Effector memory CD4-positive, alpha-beta T cell (primary cell): ENCODE data around the gene ROCK2.

Experiments
- DNase-seq, 3 donors: peaks; one replicate each; pipeline ENCODE4 v3.0.0-alpha.2; 2020
- H3K27ac ChIP-seq: 2 replicates; pipeline ENCODE4 v1.7.0; 2013; ENCODE audit warnings: mild to moderate bottlenecking, low read length, moderate library complexity; ENCODE audit not compliant: insufficient read depth, poor library complexity, severe bottlenecking
- H3K27me3 ChIP-seq: replicated peaks from 2 replicates; pipeline ENCODE4 v1.7.0; 2013; ENCODE audit warnings: mild to moderate bottlenecking, low read length; ENCODE audit not compliant: insufficient read depth, control insufficient read depth, poor library complexity, severe bottlenecking
- H3K36me3 ChIP-seq: 2 replicates; pipeline ENCODE4 v1.7.0; 2013; ENCODE audit warnings: mild to moderate bottlenecking, low read length, moderate library complexity; ENCODE audit not compliant: control insufficient read depth, insufficient read depth
- H3K4me1 ChIP-seq: 2 replicates; pipeline ENCODE4 v1.7.0; 2013; ENCODE audit warnings: low read length, mild to moderate bottlenecking; ENCODE audit not compliant: control insufficient read depth, insufficient read depth, poor library complexity, severe bottlenecking
- H3K4me3 ChIP-seq: 2 replicates; pipeline ENCODE4 v1.7.0; 2013; ENCODE audit warnings: low read length, low read depth, mild to moderate bottlenecking; ENCODE audit not compliant: insufficient read depth, poor library complexity, severe bottlenecking
- H3K9me3 ChIP-seq: 2 replicates; pipeline ENCODE4 v1.7.0; 2013; ENCODE audit warnings: mild to moderate bottlenecking, low read length, moderate library complexity; ENCODE audit not compliant: control insufficient read depth

Gene ROCK2

DNA sequence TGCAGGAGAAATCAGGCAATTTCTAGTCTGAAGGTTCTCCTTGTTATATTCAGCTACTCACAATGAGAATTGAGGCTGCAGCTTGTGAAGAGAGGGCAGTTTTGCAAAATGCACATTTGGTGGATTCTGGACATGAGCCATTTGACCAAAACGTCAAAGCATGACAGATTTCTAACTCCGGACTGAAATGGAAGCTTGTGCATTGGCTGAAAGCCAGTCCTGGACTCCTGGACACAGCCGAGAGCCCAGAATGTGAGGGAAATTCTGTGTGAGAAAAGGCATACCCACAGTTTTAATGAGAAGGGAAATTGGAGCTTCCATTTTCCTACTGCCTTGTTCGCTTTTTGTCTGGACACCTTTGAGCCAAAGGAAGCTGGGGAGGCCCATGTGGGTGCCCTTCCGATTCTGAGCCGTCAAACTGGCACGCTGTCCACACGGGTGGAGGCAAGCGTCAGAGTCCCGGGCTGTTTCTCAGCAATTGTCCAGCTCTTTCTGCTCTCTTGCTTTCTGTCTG, 23.7 kb upstream of the ROCK2 start:
- H3K4me1 ChIP-seq: no peaks in the 10 kb centered on the region
- no peaks in the 10 kb centered on the region for H3K27me3 ChIP-seq
- no peak overlapping the region for H3K27ac ChIP-seq
- H3K4me3 ChIP-seq: no peak overlapping the region
- H3K9me3 ChIP-seq: no peaks in the 10 kb centered on the region
- no peak for DNase-seq
- H3K36me3 ChIP-seq: no peaks in the 10 kb centered on the region

DNA sequence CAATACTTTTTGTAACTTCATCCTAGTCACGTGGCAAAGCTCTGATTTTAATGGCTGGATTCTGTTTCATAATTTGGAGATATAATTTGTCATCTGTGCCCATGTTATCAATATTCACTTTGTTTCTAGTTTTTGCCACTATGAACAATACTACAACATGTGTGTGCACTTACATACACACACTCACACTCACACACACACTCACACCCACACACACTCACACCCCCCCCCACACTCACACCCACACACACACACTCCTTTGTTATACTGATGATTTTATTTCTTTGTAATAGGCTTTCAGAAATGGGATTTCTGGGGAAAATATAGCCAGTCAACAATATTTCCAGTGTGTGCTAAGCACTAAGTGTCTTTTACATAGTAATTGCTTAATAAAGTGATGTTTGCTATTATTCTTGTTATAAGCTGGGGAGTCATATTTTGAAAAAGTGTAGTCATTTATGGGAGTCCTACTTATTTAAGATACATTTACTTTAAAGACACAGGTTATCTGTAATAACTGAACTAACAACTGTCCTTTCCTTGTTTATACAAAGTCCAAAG, 22.8 kb upstream of the ROCK2 start:
- H3K36me3 ChIP-seq: no peaks in the 10 kb centered on the region
- H3K4me3 ChIP-seq: no peak overlapping the region
- DNase-seq: no peak
- H3K27me3 ChIP-seq: no peaks in the 10 kb centered on the region
- no peaks in the 10 kb centered on the region for H3K4me1 ChIP-seq
- H3K27ac ChIP-seq: no peak overlapping the region
- H3K9me3 ChIP-seq: no peaks in the 10 kb centered on the region

DNA sequence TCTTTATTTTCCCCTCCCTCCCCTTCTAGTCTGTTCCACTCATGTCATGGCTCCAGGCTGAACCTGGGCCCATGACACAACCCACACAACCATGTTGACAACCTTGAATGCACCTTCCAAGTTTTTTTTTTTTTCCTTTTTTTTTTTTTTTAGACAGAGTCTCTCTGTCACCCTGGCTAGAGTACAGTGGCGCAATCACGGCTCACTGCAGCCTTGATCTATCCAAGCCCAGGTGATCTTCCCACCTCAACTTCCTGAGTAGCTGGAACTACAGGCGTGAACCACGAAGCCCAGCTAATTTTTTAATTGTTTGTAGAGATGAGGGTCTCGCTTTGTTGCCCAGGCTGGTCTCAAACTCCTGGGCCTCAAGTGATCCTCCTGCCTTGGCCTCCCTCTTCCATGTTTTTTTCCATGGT, 21.9 kb upstream of the ROCK2 start:
- H3K4me3 ChIP-seq: no peak overlapping the region
- no peak overlapping the region for H3K27ac ChIP-seq
- DNase-seq: no peak
- no peaks in the 10 kb centered on the region for H3K9me3 ChIP-seq
- H3K27me3 ChIP-seq: no peaks in the 10 kb centered on the region
- H3K36me3 ChIP-seq: no peaks in the 10 kb centered on the region
- no peaks in the 10 kb centered on the region for H3K4me1 ChIP-seq

DNA sequence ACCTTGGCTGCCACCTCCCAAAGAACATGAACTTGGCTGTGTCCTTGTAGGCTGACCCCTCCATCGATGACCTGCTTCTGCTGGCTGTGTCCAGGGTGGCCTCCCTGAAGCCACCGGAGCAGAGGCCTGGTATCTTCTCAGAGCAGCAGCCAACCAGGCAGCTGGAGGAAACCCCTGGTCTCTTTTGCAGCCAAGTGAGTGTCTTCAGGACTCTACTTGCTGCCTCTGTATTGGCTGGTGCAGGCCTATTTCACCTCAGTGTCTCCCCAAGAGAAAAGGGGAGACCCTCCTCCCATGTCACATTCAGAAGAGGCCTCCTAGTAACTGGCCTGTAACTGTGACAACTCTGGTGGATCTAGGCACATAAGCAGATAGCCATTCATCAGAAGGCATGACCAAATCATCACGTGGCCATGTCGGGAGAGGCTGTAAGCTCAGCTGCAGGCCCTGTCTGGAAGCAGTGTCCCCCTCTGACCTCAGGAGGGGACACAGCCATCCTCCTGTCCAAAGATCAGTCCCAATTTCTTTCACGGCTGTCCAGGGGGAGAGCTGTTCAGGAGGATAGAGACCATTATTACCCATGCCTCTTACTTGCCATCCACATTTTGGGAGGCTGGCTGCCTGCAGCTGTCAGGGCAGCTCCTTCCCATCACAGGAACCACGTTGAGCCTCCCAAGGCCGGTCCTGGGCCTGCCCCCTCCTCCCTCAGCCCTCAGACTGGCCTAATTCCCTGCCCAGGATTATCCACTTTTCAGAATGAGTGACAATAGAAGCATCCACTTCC, 20.9 kb upstream of the ROCK2 start:
- Histone ChIP-seq H3K27me3 (no peaks in the 10 kb centered on the region), H3K4me3 (no peak overlapping the region), H3K9me3 (no peaks in the 10 kb centered on the region), H3K36me3 (no peaks in the 10 kb centered on the region), H3K27ac (no peak overlapping the region), H3K4me1 (no peaks in the 10 kb centered on the region)
- no peak for DNase-seq

DNA sequence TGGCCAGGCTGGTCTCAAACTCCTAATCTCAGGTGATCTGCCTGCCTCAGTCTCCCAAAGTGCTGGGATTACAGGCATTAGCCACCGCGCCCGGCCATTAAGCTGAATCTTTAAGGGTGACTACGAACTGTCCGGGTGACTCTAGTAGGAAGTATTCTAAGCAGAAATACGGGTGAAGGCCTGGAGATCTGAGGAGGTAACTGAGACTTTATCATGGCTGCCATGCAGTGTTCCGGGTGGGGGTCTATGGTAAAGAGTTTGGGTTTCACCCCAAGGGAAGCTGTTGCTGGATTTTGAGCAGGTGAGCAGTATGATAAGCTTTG, 20.1 kb upstream of the ROCK2 start:
- H3K27me3 ChIP-seq: no peaks in the 10 kb centered on the region
- no peak overlapping the region for H3K27ac ChIP-seq
- DNase-seq: no peak
- no peak overlapping the region for H3K4me3 ChIP-seq
- no peaks in the 10 kb centered on the region for H3K36me3 ChIP-seq
- no peaks in the 10 kb centered on the region for H3K4me1 ChIP-seq
- no peaks in the 10 kb centered on the region for H3K9me3 ChIP-seq

DNA sequence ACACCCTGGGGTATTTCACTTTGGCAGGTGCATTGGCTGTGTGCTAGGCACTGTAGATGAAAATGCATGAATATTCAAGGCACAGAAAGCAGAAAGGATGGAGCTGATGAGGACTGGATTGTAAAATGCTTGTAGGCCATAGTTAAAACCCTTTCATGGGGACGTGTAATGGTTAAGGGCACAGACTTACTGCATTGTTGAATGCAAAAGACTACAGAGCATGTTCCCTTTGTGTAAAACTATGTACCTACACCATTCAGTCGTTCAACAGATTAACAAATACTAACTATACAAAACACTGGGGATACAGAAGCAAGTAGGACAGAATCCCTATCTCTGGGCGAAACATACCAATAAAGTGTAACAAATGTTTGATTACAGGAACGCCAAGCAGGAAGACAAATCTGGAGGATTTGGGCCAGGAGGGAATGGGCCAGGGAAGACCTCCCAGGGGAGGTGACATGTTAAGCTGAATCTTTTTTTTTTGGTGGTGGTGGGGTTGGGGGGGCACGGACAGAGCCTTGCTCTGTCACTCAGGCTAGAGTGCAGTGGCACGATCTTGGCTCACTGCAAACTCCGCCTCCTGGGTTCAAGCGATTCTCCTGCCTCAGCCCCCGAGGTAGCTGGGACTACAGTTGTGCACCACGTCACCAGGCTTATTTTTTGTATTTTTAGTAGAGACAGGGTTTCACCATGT, 19.6 kb upstream of the ROCK2 start:
- Histone ChIP-seq H3K4me3 (no peak overlapping the region), H3K27ac (no peak overlapping the region), H3K36me3 (no peaks in the 10 kb centered on the region), H3K4me1 (no peaks in the 10 kb centered on the region), H3K9me3 (no peaks in the 10 kb centered on the region), H3K27me3 (no peaks in the 10 kb centered on the region)
- DNase-seq: no peak

DNA sequence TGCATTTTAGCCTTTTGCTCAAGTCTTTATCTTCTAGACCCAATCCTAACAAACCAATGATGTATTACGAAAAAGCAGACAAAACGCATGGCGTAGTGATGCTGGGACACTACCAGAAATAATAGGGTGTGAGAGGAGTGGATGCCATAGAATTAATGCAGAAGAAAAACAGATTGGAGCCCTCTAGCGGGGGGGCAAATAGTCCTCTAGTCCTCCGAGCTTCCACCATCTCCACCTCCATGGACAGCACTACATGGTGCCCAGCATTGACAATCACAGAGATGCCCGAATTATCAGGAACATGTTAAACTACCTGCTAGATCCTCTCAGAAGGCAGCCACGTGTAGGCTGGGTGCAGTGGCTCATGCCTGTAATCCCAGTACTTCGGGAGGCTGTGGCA, 15.4 kb upstream of the ROCK2 start:
- Histone ChIP-seq H3K4me3 (no peak overlapping the region), H3K36me3 (no peaks in the 10 kb centered on the region), H3K27me3 (no peaks in the 10 kb centered on the region), H3K4me1 (no peaks in the 10 kb centered on the region), H3K27ac (no peak overlapping the region), H3K9me3 (no peaks in the 10 kb centered on the region)
- no peak for DNase-seq

DNA sequence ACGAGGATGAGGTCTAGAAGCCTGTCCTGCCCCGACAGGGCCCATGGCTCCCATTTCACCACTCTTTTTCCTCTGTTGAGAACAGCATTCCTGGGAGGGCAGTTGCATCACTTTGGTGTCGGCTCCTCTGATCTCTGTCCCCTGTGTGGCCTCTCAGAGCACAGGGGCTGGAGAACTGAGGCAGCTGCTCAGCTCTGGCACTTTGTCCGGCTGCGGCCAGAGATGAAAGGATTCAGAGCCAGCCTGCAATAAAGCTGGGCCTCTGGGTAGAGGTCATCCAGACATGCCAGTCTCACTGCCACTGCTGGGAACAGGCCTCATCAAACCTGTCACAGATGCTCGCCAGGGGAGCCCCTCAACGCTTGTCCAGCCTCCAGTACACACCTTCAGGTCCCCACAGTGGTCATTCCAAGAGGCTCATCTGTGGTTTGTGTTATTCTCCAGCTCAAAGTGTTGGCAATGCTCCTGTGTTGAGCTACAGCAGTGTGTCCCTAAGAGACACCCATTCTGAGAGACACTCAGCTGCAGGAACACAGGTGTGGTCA, 13.1 kb upstream of the ROCK2 start:
- H3K27ac ChIP-seq: no peak overlapping the region
- no peaks in the 10 kb centered on the region for H3K4me1 ChIP-seq
- no peaks in the 10 kb centered on the region for H3K27me3 ChIP-seq
- no peaks in the 10 kb centered on the region for H3K36me3 ChIP-seq
- DNase-seq: no peak
- no peak overlapping the region for H3K4me3 ChIP-seq
- H3K9me3 ChIP-seq: no peaks in the 10 kb centered on the region

DNA sequence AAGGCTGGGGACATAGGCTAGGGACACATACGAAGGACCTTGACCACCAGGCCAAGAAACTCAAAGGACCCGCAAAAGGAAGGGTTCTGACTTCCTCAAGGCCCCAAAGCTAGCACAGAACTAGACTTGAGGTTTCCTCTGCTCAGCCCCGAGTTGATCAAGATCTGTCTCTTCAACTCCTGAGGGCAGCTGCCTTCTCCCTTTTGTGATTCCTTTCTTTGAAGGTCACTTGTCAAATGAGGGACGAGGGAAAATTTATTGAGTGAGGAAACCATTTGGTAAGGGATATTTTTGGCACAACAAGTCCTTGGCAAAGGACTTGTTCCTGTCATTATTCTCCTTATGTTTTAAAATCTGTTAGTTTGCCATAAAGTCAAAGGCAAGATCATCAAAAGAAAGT, 12.3 kb upstream of the ROCK2 start:
- no peak for DNase-seq
- no peaks in the 10 kb centered on the region for H3K9me3 ChIP-seq
- H3K27me3 ChIP-seq: no peaks in the 10 kb centered on the region
- no peak overlapping the region for H3K4me3 ChIP-seq
- H3K4me1 ChIP-seq: no peaks in the 10 kb centered on the region
- H3K27ac ChIP-seq: no peak overlapping the region
- H3K36me3 ChIP-seq: no peaks in the 10 kb centered on the region
